Mucosa of descending colon (tissue), 3 donors: ENCODE measurements around the gene NIBAN1. TPM values are rescaled to one million over a fixed set of nuclear protein-coding genes. Genes with fewer than 3 reads are reported as not detected.

Source experiments
- ATAC-seq: fragments of 200-7000 bp; cut with Tn5 transposase; one replicate; pipeline ENCODE4 v1.9.1; 2020; ENCODE audit warnings: mild to moderate bottlenecking, moderate library complexity
- DNase-seq, 3 donors: peaks; one replicate each; pipeline ENCODE4 v3.0.0-alpha.2; 2020
- H3K36me3 ChIP-seq: fragments of 200-600 bp; one replicate; pipeline ENCODE4 v1.8.0; 2021; ENCODE audit warnings: low read depth, mild to moderate bottlenecking
- H3K4me1 ChIP-seq: fragments of 200-600 bp; one replicate; pipeline ENCODE4 v1.8.0; 2021; ENCODE audit warnings: low read depth, mild to moderate bottlenecking
- H3K4me3 ChIP-seq: fragments of 200-600 bp; one replicate; pipeline ENCODE4 v1.8.0; 2021; ENCODE audit warnings: mild to moderate bottlenecking
- H3K9me3 ChIP-seq: fragments of 200-600 bp; one replicate; pipeline ENCODE4 v1.8.0; 2021; ENCODE audit warnings: mild to moderate bottlenecking
- CTCF ChIP-seq: fragments of 200-600 bp; IDR thresholded peaks from one replicate; pipeline ENCODE4 v1.8.0; 2022; ENCODE audit warnings: antibody characterized with exemption, mild to moderate bottlenecking
- intact Hi-C, 2 donors: fragments of 100-400 bp; cut with DNase I in 1 of 2; cut with micrococcal nuclease in 1 of 2; formaldehyde crosslinking; loops; one replicate each; pipeline versions ENCODE4 v1.11.0 to v1.11.1; 2022; cut with DNase I, micrococcal nuclease
- total RNA-seq, 3 donors: library from RNA; stranded (reverse); fragmentation: NEBNext Ultra II Directional in 2 of 3; extraction: Animal tissue kit (Norgen Biotek cat#: 25700) in 2 of 3; gene quantifications; one replicate each; pipeline versions ENCODE4 v1.2.1 to v1.2.4, GENCODE V29; 2021 to 2023
- donor health status: DM: no; HTN: no; CAD: no; lungs with moderate emphysema.
- donor health status: DM: no; HTN: no; CAD: no.
- donor health status: DM: no; HTN: yes; CAD: no.

The NIBAN1 gene
- total RNA-seq, 3 donors from 2014 or later, result 6.5 to 209 (median 17.2) TPM

- TF ChIP-seq CTCF, result no peak
- Histone ChIP-seq H3K4me3 (no peak overlapping the region), H3K9me3 (no peaks in the 10 kb centered on the region), H3K4me1 (no peaks in the 10 kb centered on the region), H3K36me3 (no peaks in the 10 kb centered on the region)
- intact Hi-C loops, result no loop called here
- DNase-seq (no peak), ATAC-seq (no peak)
These were observed 26.6 kb downstream of the NIBAN1 start for GRCh38 chr1:184947497-184948256.

GRCh38 chr1:184945678-184946412, 28.5 kb downstream of the NIBAN1 start:
- intact Hi-C loops, result no loop called here
- no peaks in the 10 kb centered on the region for H3K4me1 ChIP-seq
- no peaks in the 10 kb centered on the region for H3K36me3 ChIP-seq
- no peak for TF ChIP-seq CTCF
- no peaks in the 10 kb centered on the region for H3K9me3 ChIP-seq
- DNase-seq, result no peak
- ATAC-seq, result no peak
- no peak overlapping the region for H3K4me3 ChIP-seq

- no peaks in the 10 kb centered on the region for H3K36me3 ChIP-seq
- intact Hi-C loops, result no loop called here
- H3K4me3 ChIP-seq, result no peak overlapping the region
- no peaks in the 10 kb centered on the region for H3K4me1 ChIP-seq
- no peak for TF ChIP-seq CTCF
- H3K9me3 ChIP-seq, result no peaks in the 10 kb centered on the region
- ATAC-seq (no peak), DNase-seq (no peak)
These were observed 29.3 kb downstream of the NIBAN1 start for GRCh38 chr1:184945029-184945428.

- DNase-seq (no peak), ATAC-seq (no peak)
- Histone ChIP-seq H3K4me3 (no peak overlapping the region), H3K36me3 (no peaks in the 10 kb centered on the region), H3K9me3 (no peaks in the 10 kb centered on the region), H3K4me1 (no peaks in the 10 kb centered on the region)
- no peak for TF ChIP-seq CTCF
- intact Hi-C loops, result no loop called here
These were observed 30.3 kb downstream of the NIBAN1 start for GRCh38 chr1:184943998-184944397.

GRCh38 chr1:184941735-184942134, 32.6 kb downstream of the NIBAN1 start:
- no peak for ATAC-seq
- H3K9me3 ChIP-seq, result no peaks in the 10 kb centered on the region
- no peak for DNase-seq
- intact Hi-C loops, result no loop called here
- H3K4me3 ChIP-seq, result no peak overlapping the region
- H3K36me3 ChIP-seq, result no peaks in the 10 kb centered on the region
- H3K4me1 ChIP-seq, result no peaks in the 10 kb centered on the region
- TF ChIP-seq CTCF, result no peak
